OCI-LY7 (cell line): ENCODE data around the gene ZNF750. TPM values are rescaled to one million over a fixed set of nuclear protein-coding genes. Genes with fewer than 3 reads are reported as not detected.

ENCODE experiments used
- BruUV-seq: library from RNA; stranded (reverse); fragments of 400-500 nt; replicated peaks from 2 replicates; lab custom pipeline; 2021; lab: Mats Ljungman, UMichigan
- CTCF ChIA-PET: fragments of 300-600 bp; sonication (Branson Sonifier 250); formaldehyde crosslinking; loops from one replicate; lab custom pipeline; 2022; ENCODE audit warnings: antibody characterized with exemption; ENCODE audit not compliant: unreplicated experiment; lab: Charles Lee
- POLR2A ChIA-PET: fragments of 300-600 bp; sonication (Branson Sonifier 250); formaldehyde crosslinking; loops from one replicate; lab custom pipeline; 2022; ENCODE audit warnings: antibody characterized with exemption; lab: Charles Lee
- DNase-seq: peaks from one replicate; pipeline ENCODE4 v3.0.0-alpha.2; 2015; ENCODE audit warnings: low spot score
- H2AFZ ChIP-seq: fragments of 200-600 bp; sonication (generic), shearing (Covaris generic); 2 replicates; pipeline ENCODE4 v1.6.1; 2014; ENCODE audit warnings: mild to moderate bottlenecking, antibody characterized with exemption, low read length, moderate library complexity
- H3K27ac ChIP-seq: fragments of 200-600 bp; sonication (generic); 2 replicates; pipeline ENCODE4 v1.5.1; 2014; ENCODE audit warnings: mixed run types, low read depth, mild to moderate bottlenecking, moderate library complexity, low read length, inconsistent platforms; ENCODE audit not compliant: poor library complexity, severe bottlenecking
- H3K36me3 ChIP-seq: fragments of 200-600 bp; sonication (generic); 2 replicates; pipeline ENCODE4 v1.6.1; 2014; ENCODE audit warnings: mild to moderate bottlenecking, antibody characterized with exemption, low read length, moderate library complexity, mixed read lengths; ENCODE audit not compliant: insufficient read depth
- H3K4me1 ChIP-seq: fragments of 200-600 bp; sonication (generic); 2 replicates; pipeline ENCODE4 v1.5.1; 2014; ENCODE audit warnings: mild to moderate bottlenecking, low read length; ENCODE audit not compliant: insufficient read depth, poor library complexity, severe bottlenecking
- H3K4me2 ChIP-seq: fragments of 200-600 bp; sonication (generic); 2 replicates; pipeline ENCODE4 v1.6.1; 2014; ENCODE audit warnings: mild to moderate bottlenecking, low read length
- H3K4me3 ChIP-seq: fragments of 200-600 bp; sonication (generic); 2 replicates; pipeline ENCODE4 v1.5.1; 2014; ENCODE audit warnings: mild to moderate bottlenecking, low read depth, low read length; ENCODE audit not compliant: poor library complexity, severe bottlenecking
- H3K79me2 ChIP-seq: fragments of 200-600 bp; sonication (generic); 2 replicates; pipeline ENCODE4 v1.6.1; 2016; ENCODE audit warnings: low read depth, mild to moderate bottlenecking, low read length, moderate library complexity, mixed read lengths; ENCODE audit not compliant: insufficient read depth
- H3K9me2 ChIP-seq: fragments of 200-600 bp; sonication (generic); 2 replicates; pipeline ENCODE4 v1.6.1; 2016; ENCODE audit warnings: mild to moderate bottlenecking, low read length, mixed read lengths; ENCODE audit not compliant: insufficient read depth
- H3K9me3 ChIP-seq: fragments of 200-600 bp; sonication (generic); 2 replicates; pipeline ENCODE4 v1.6.1; 2014; ENCODE audit warnings: mild to moderate bottlenecking, mixed run types, low read length, mixed read lengths
- H4K20me1 ChIP-seq: fragments of 200-600 bp; sonication (generic); 2 replicates; pipeline ENCODE4 v1.6.1; 2014; ENCODE audit warnings: mild to moderate bottlenecking, antibody characterized with exemption, low read length, moderate library complexity, mixed read lengths; ENCODE audit not compliant: insufficient read depth
- EZH2phosphoT487 ChIP-seq: fragments of 200-600 bp; sonication (generic); IDR thresholded peaks from 2 replicates; pipeline ENCODE4 v1.6.1; 2018; ENCODE audit warnings: low read depth, borderline replicate concordance, mild to moderate bottlenecking, mixed run types, antibody characterized with exemption, low read length, moderate library complexity, mixed read lengths
- intact Hi-C: fragments of 100-400 bp; cut with micrococcal nuclease; formaldehyde crosslinking; loops from one replicate; pipeline ENCODE4 v1.10.0; 2022; ENCODE audit not compliant: unreplicated experiment
- total RNA-seq, 2 experiments: library from RNA; depleted of rRNA in 1 of 2; stranded (reverse); fragments of >200 nt in 1 of 2; shearing (Covaris generic) in 1 of 2; gene quantifications; 2 replicates each; pipeline ENCODE4 v1.2.3, GENCODE V29; 2014 to 2022
- TF ChIP-seq, protein P1 (sequence below): fragments of 200-600 bp; sonication (generic); conservative IDR thresholded peaks from 2 replicates; pipeline ENCODE4 v1.5.1; 2014; ENCODE audit warnings: mild to moderate bottlenecking, antibody characterized with exemption, low read length, moderate library complexity, mixed read lengths

Gene ZNF750
- total RNA-seq, 2 experiments from 2014 or later, result not detected

DNA sequence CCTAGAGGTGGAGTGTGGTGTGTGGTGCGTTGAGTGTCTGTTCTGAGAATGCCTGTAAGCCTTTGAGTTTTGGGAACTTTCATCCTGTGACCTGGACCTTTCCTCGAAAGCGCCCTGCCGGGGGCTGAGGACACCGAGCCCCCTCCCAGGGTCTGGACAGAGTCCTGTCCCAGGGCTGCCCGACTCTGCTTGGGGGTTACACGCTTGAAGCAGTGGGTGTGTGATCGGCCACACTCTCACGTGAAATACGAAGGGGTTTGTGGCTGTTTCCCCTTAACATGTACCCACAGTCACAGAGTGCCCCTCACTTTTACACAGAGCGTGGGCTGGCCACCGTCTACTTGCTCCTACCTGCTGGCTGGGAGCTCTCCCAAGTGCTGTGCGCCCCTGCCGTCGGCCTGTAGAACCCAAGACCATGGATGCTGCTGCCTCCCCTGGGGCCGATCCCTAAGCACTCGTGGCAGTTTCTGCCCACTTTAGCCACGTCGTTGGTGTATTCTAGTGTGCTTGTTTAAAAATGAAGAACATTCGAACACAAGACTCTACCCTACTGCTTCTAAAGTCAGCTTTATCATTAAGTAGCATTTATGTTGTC, 6.8 kb downstream of the ZNF750 start:
- Histone ChIP-seq H3K9me2 (no peaks in the 10 kb centered on the region), H3K9me3 (no peaks in the 10 kb centered on the region), H3K79me2 (no peaks in the 10 kb centered on the region), H4K20me1 (no peaks in the 10 kb centered on the region), H3K4me1 (no peaks in the 10 kb centered on the region), H3K36me3 (peaks cover 29% of the 10 kb centered on the region), H3K4me3 (no peak overlapping the region), H3K27ac (no peak overlapping the region), H3K4me2 (no peak overlapping the region), H2AFZ (no peak overlapping the region)
- no peak for DNase-seq
- intact Hi-C loops, result no loop called here
- CTCF ChIA-PET, result no interaction called here
- TF ChIP-seq EZH2phosphoT487, result no peak
- TF ChIP-seq, protein P1, sequence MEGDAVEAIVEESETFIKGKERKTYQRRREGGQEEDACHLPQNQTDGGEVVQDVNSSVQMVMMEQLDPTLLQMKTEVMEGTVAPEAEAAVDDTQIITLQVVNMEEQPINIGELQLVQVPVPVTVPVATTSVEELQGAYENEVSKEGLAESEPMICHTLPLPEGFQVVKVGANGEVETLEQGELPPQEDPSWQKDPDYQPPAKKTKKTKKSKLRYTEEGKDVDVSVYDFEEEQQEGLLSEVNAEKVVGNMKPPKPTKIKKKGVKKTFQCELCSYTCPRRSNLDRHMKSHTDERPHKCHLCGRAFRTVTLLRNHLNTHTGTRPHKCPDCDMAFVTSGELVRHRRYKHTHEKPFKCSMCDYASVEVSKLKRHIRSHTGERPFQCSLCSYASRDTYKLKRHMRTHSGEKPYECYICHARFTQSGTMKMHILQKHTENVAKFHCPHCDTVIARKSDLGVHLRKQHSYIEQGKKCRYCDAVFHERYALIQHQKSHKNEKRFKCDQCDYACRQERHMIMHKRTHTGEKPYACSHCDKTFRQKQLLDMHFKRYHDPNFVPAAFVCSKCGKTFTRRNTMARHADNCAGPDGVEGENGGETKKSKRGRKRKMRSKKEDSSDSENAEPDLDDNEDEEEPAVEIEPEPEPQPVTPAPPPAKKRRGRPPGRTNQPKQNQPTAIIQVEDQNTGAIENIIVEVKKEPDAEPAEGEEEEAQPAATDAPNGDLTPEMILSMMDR, result no peak
- POLR2A ChIA-PET, result no interaction called here
- no TSS peak for BruUV-seq

GRCh38 chr17:82832411-82832810, 7.4 kb downstream of the ZNF750 start:
- H3K27ac ChIP-seq, result no peak overlapping the region
- H3K4me3 ChIP-seq, result no peak overlapping the region
- H3K4me2 ChIP-seq, result no peak overlapping the region
- TF ChIP-seq, protein P1, result no peak
- no peak for TF ChIP-seq EZH2phosphoT487
- no peaks in the 10 kb centered on the region for H3K4me1 ChIP-seq
- ChIA-PET CTCF (no interaction called here), POLR2A (no interaction called here)
- DNase-seq, result no peak
- no peaks in the 10 kb centered on the region for H3K9me3 ChIP-seq
- intact Hi-C loops, result no loop called here
- BruUV-seq, result no TSS peak
- H3K9me2 ChIP-seq, result no peaks in the 10 kb centered on the region
- H4K20me1 ChIP-seq, result no peaks in the 10 kb centered on the region
- peaks cover 34% of the 10 kb centered on the region for H3K36me3 ChIP-seq
- no peaks in the 10 kb centered on the region for H3K79me2 ChIP-seq
- H2AFZ ChIP-seq, result no peak overlapping the region

DNA sequence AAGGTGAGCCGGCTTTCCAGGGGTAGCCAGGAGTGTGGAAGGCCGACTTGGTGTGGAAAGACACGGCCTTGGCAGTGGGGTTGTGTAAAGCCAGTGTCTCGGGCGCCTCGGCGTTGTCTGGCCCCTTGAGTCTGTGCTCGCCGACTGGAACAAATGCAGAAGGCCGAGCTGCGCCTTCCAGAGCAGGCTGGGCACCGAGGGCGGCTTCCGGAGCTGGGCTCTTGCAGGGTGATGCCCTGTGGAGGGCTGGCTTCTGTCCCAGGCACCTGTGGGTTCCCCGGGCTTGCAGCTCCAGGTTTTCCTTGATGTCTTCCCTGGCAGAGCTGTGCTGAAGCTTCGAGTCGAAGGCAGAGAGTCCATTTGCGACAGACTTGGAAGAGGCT, 8.0 kb downstream of the ZNF750 start:
- POLR2A ChIA-PET, result no interaction called here
- no peak overlapping the region for H3K4me3 ChIP-seq
- no peaks in the 10 kb centered on the region for H4K20me1 ChIP-seq
- no peaks in the 10 kb centered on the region for H3K9me2 ChIP-seq
- H2AFZ ChIP-seq, result no peak overlapping the region
- BruUV-seq, result no TSS peak
- intact Hi-C loops, result no loop called here
- H3K79me2 ChIP-seq, result no peaks in the 10 kb centered on the region
- no peak overlapping the region for H3K4me2 ChIP-seq
- H3K27ac ChIP-seq, result no peak overlapping the region
- no peak for DNase-seq
- TF ChIP-seq EZH2phosphoT487, result no peak
- TF ChIP-seq, protein P1, result no peak
- CTCF ChIA-PET, result no interaction called here
- no peaks in the 10 kb centered on the region for H3K9me3 ChIP-seq
- no peaks in the 10 kb centered on the region for H3K4me1 ChIP-seq
- peaks cover 40% of the 10 kb centered on the region for H3K36me3 ChIP-seq
